Mammary epithelial cell (primary cell): ENCODE data around the gene ZFYVE19.

Experiments
- EZH2 ChIP-seq: IDR thresholded peaks from 2 replicates; pipeline ENCODE4 v1.6.1; 2012; ENCODE audit warnings: low read length, inconsistent platforms, borderline replicate concordance
- TF ChIP-seq, protein P1 (sequence below), 2 donors: IDR thresholded peaks in 1 of 2; conservative IDR thresholded peaks in 1 of 2; 2 replicates each; pipeline ENCODE4 v1.5.1; 2011 to 2012; ENCODE audit warnings: inconsistent platforms in 2 of 2, low read length in 2 of 2, mild to moderate bottlenecking in 2 of 2, control low read depth in 1 of 2, low read depth in 1 of 2; ENCODE audit not compliant: insufficient read depth in 1 of 2; ENCODE audit errors: extremely low read depth in 1 of 2

DNA sequence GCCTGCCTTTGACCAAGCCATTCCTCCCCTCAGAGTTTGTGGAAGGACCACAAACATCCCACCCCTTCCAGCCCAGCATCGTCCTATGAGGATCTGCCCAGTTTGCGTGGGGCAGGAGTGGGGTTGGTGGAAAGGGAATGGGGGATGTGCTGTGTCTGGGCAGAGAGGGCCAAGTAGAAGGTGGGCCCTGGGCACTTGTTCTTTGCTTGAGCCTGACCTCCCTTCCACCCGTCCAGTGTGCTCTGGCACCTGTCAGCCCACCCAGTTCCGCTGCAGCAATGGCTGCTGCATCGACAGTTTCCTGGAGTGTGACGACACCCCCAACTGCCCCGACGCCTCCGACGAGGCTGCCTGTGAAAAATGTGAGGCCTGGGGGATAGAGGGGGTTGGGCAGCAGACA is 47.3 kb downstream of the ZFYVE19 start:
- TF ChIP-seq, protein P1, sequence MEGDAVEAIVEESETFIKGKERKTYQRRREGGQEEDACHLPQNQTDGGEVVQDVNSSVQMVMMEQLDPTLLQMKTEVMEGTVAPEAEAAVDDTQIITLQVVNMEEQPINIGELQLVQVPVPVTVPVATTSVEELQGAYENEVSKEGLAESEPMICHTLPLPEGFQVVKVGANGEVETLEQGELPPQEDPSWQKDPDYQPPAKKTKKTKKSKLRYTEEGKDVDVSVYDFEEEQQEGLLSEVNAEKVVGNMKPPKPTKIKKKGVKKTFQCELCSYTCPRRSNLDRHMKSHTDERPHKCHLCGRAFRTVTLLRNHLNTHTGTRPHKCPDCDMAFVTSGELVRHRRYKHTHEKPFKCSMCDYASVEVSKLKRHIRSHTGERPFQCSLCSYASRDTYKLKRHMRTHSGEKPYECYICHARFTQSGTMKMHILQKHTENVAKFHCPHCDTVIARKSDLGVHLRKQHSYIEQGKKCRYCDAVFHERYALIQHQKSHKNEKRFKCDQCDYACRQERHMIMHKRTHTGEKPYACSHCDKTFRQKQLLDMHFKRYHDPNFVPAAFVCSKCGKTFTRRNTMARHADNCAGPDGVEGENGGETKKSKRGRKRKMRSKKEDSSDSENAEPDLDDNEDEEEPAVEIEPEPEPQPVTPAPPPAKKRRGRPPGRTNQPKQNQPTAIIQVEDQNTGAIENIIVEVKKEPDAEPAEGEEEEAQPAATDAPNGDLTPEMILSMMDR (conservative IDR thresholded peaks at IDR 0.05 in 1 of 2, IDR thresholded peaks at IDR 0.05 in 1 of 2; ENCODE audit: extremely low read depth in 1 of 2, insufficient read depth in 1 of 2, low read depth in 1 of 2, low read length in 2 of 2) = no peak
- TF ChIP-seq EZH2 = no peak
